ENCODE results near the gene TXLNB. TPM values are rescaled to one million over a fixed set of nuclear protein-coding genes. Genes with fewer than 3 reads are reported as not detected.
A peak's percentile ranks its signal among the peaks of the same experiment; 100 is the strongest.

TXLNB gene
- total and polyA plus RNA-seq, 2 of the 13 experiments (the other 11 are each of a cell fraction or from before 2014, with no cell fraction given) = not detected

DNA sequence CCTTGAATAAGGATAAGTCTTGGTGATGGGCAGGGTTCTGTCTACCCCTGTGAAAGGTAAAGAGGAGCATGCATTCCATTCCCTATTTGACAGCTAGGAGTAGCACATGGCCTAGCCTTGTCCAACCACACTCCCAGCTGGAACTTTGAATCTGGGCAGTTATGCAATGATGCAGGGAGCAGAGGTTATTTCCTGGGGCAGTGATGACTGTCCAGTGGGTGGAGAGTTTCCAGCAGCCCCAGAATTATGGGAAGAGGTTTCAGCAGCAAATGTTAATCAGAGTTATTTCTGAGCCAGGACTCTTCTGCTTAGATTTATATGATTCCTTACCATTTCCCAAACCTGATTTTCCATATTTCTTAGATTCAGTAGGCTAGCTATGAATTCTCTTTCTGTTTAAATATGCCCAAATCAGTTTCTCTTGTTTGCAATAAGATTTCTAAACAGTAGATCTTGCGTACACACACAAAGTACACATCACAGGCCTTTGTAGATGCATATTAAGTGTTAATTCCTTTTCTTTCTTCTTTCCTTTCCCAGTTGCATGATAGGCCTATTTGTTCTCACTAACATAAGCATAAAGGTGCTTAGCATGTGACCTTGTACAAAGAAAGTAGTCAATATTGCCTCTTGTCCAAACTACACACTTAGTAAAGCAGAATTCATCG is 17.3 kb upstream of the TXLNB start (continued):
- TF ChIP-seq ETS1 (CRISPR knock-in tag; IDR thresholded peaks at IDR 0.05) (no peak), RFX5 (IDR thresholded peaks at IDR 0.05; ENCODE audit: low read depth, low read length) (no peak), CHD4 (IDR thresholded peaks at IDR 0.05; ENCODE audit: borderline replicate concordance, low read length) (no peak), ZUFSP (CRISPR knock-in tag; IDR thresholded peaks at IDR 0.05; ENCODE audit: borderline replicate concordance) (no peak), ZKSCAN5 (CRISPR knock-in tag; IDR thresholded peaks at IDR 0.05) (no peak), ASH2L (IDR thresholded peaks at IDR 0.05; ENCODE audit: insufficient read length, low read depth, low read length) (no peak), EHMT2 (IDR thresholded peaks at IDR 0.05; ENCODE audit: borderline replicate concordance, low read depth, low read length) (peak; percentile 68; the same call in 1 of the 2 replicates), SP1 (IDR thresholded peaks at IDR 0.05) (no peak), SP1 (CRISPR knock-in tag; IDR thresholded peaks at IDR 0.05) (no peak), BORCS8-MEF2B (CRISPR knock-in tag; IDR thresholded peaks at IDR 0.05) (no peak), ZNF879 (CRISPR knock-in tag; IDR thresholded peaks at IDR 0.05) (no peak), ZBTB1 (CRISPR knock-in tag; IDR thresholded peaks at IDR 0.05; ENCODE audit: borderline replicate concordance) (no peak), PPARG (CRISPR knock-in tag; conservative IDR thresholded peaks at IDR 0.05) (no peak), ATF3 (CRISPR knock-in tag; IDR thresholded peaks at IDR 0.05) (0 out of 2 replicates have a peak, but pooled peaks have one; percentile 21), XRCC5 (optimal IDR thresholded peaks at IDR 0.05; ENCODE audit: low read length) (no peak), GTF2F1 (IDR thresholded peaks at IDR 0.05; ENCODE audit: low read length) (no peak), ZNF678 (CRISPR knock-in tag; IDR thresholded peaks at IDR 0.05) (no peak), THAP8 (CRISPR knock-in tag; IDR thresholded peaks at IDR 0.05; ENCODE audit: borderline replicate concordance) (no peak), MXD4 (CRISPR knock-in tag; IDR thresholded peaks at IDR 0.05) (0 out of 2 replicates have a peak, but pooled peaks have one; percentile 38), WIZ (CRISPR knock-in tag; IDR thresholded peaks at IDR 0.05) (peak; percentile 83; the same call in 1 of the 2 replicates), KAT2B (IDR thresholded peaks at IDR 0.05; ENCODE audit: borderline replicate concordance, low read depth, low read length) (no peak), ZNF780A (CRISPR knock-in tag; IDR thresholded peaks at IDR 0.05) (no peak), PAWR (CRISPR knock-in tag; IDR thresholded peaks at IDR 0.05; ENCODE audit: borderline replicate concordance) (no peak)
- TF ChIP-seq, protein P1, sequence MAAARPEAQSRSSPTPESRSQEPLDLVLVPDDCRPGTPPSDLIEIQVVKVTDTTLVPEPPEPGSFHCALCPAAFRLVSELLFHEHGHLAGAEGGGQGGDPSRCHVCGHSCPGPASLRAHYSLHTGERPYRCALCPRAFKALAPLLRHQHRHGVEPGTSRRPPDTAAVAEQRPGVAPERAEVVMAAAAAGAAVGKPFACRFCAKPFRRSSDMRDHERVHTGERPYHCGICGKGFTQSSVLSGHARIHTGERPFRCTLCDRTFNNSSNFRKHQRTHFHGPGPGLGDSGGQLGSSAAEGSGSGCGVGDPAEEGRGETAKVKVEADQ (CRISPR knock-in tag; IDR thresholded peaks at IDR 0.05; ENCODE audit: borderline replicate concordance) = 0 out of 2 replicates have a peak, but pooled peaks have one; percentile 25
- TF ChIP-seq, protein P2, sequence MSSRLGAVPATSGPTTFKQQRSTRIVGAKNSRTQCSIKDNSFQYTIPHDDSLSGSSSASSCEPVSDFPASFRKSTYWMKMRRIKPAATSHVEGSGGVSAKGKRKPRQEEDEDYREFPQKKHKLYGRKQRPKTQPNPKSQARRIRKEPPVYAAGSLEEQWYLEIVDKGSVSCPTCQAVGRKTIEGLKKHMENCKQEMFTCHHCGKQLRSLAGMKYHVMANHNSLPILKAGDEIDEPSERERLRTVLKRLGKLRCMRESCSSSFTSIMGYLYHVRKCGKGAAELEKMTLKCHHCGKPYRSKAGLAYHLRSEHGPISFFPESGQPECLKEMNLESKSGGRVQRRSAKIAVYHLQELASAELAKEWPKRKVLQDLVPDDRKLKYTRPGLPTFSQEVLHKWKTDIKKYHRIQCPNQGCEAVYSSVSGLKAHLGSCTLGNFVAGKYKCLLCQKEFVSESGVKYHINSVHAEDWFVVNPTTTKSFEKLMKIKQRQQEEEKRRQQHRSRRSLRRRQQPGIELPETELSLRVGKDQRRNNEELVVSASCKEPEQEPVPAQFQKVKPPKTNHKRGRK (CRISPR knock-in tag; IDR thresholded peaks at IDR 0.05) = no peak

All from HepG2 (cell line).